ENCODE data around the gene TAS2R20. TPM values are rescaled to one million over a fixed set of nuclear protein-coding genes. Genes with fewer than 3 reads are reported as not detected.

Gene TAS2R20
- total RNA-seq, 1 experiment from 2014 or later = 1.3 TPM

GRCh38 chr12:10968765-10969456 is 29.2 kb downstream of the TAS2R20 start:
- Histone ChIP-seq H3K56ac (ENCODE audit: insufficient read length, low read depth, low read length) (no peak overlapping the region), H3K79me2 (ENCODE audit: insufficient read depth, low read length) (no peaks in the 10 kb centered on the region), H3K14ac (ENCODE audit: insufficient read depth, low read length) (no peak overlapping the region), H3K23me2 (ENCODE audit: insufficient read length, low read depth, low read length, poor library complexity, severe bottlenecking) (no peaks in the 10 kb centered on the region), H3K79me1 (ENCODE audit: insufficient read depth, low read depth, low read length, poor library complexity, severe bottlenecking) (no peaks in the 10 kb centered on the region), H3K4me1 (ENCODE audit: insufficient read depth, low read length) (no peaks in the 10 kb centered on the region), H2BK12ac (ENCODE audit: insufficient read length, low read depth, low read length) (no peak overlapping the region), H3K27ac (ENCODE audit: insufficient read length, low read depth, low read length) (no peak overlapping the region), H4K91ac (ENCODE audit: insufficient read length, low read depth, low read length) (no peak overlapping the region), H2AFZ (ENCODE audit: low read length) (no peak overlapping the region), H4K20me1 (ENCODE audit: control insufficient read depth, insufficient read depth, insufficient read length) (no peaks in the 10 kb centered on the region), H3K27me3 (ENCODE audit: insufficient read depth, low read length) (no peaks in the 10 kb centered on the region), H3K9ac (ENCODE audit: extremely low read depth, insufficient read length, low read length) (no peak overlapping the region), H3K4me2 (ENCODE audit: insufficient read depth, insufficient read length, low read length) (no peak overlapping the region), H3T11ph (ENCODE audit: low read length) (no peak overlapping the region), H4K8ac (replicated peaks; ENCODE audit: insufficient read length, low read depth, low read length) (no peak overlapping the region), H4K5ac (ENCODE audit: insufficient read length, low read depth, low read length) (no peak overlapping the region), H2AK5ac (ENCODE audit: insufficient read length, low read length) (no peak overlapping the region), H3K18ac (ENCODE audit: insufficient read length, low read depth, low read length) (no peak overlapping the region), H2BK20ac (ENCODE audit: low read depth, low read length, poor library complexity, severe bottlenecking) (no peak overlapping the region), H2BK15ac (ENCODE audit: low read depth, low read length) (no peak overlapping the region), H3K9me3 (ENCODE audit: control insufficient read depth, low read depth, low read length) (no peaks in the 10 kb centered on the region), H2BK5ac (ENCODE audit: insufficient read length, low read length) (no peak overlapping the region), H2BK120ac (ENCODE audit: low read depth, low read length, poor library complexity, severe bottlenecking) (no peak overlapping the region), H3K23ac (ENCODE audit: insufficient read length, low read depth, low read length) (no peak overlapping the region), H3K4ac (ENCODE audit: low read depth, low read length) (no peak overlapping the region)
- H3K36me3 Mint-ChIP-seq (ENCODE audit: insufficient read depth in 1 of 3, low read depth in 3 of 3) = peaks cover 0 to 10% (median 6%) of the 10 kb centered on the region in 3 experiments; a peak in 6 of 7 replicates
- no peaks in the 10 kb centered on the region for H3K4me1 Mint-ChIP-seq
- no peaks in the 10 kb centered on the region for H3K27me3 Mint-ChIP-seq (ENCODE audit: low read depth)
- no peak for TF ChIP-seq CTCF (conservative IDR thresholded peaks at IDR 0.05)
- H3K4me3 Mint-ChIP-seq = no peak overlapping the region
- peak overlapping the region; percentile 10 to 34 (median 31); a peak in 4 of 7 replicates for H3K27ac Mint-ChIP-seq
- WGBS (ENCODE audit: extremely low coverage, insufficient read length, low lambda C conversion rate) = no CpG with 5 or more reads among the region's 15 CpGs
- no peaks in the 10 kb centered on the region for H3K9me3 Mint-ChIP-seq
- DNase-seq = no peak
